ENCODE data around the gene MAX. TPM values are rescaled to one million over a fixed set of nuclear protein-coding genes. Genes with fewer than 3 reads are reported as not detected.

Gene MAX
- total RNA-seq, 1 donor from 2014 or later, result 83.5 TPM

- Mint-ChIP-seq H3K9me3 (ENCODE audit: unreplicated experiment) (no peaks in the 10 kb centered on the region), H3K27ac (ENCODE audit: unreplicated experiment) (no peak overlapping the region), H3K4me1 (ENCODE audit: low read depth, unreplicated experiment) (no peaks in the 10 kb centered on the region), H3K4me3 (ENCODE audit: unreplicated experiment) (no peak overlapping the region), H3K36me3 (ENCODE audit: unreplicated experiment) (peaks cover 8% of the 10 kb centered on the region), H3K27me3 (ENCODE audit: unreplicated experiment) (no peaks in the 10 kb centered on the region)
- DNase-seq, result no peak
- no peak for TF ChIP-seq CTCF (IDR thresholded peaks at IDR 0.05; ENCODE audit: partially characterized antibody, unreplicated experiment)
These were observed 29.4 kb downstream of the MAX start for GRCh38 chr14:65072937-65073336.

- H3K4me3 Mint-ChIP-seq (ENCODE audit: unreplicated experiment), result no peak overlapping the region
- no peak for DNase-seq
- H3K4me1 Mint-ChIP-seq (ENCODE audit: low read depth, unreplicated experiment), result no peaks in the 10 kb centered on the region
- no peaks in the 10 kb centered on the region for H3K9me3 Mint-ChIP-seq (ENCODE audit: unreplicated experiment)
- no peaks in the 10 kb centered on the region for H3K27me3 Mint-ChIP-seq (ENCODE audit: unreplicated experiment)
- peaks cover 8% of the 10 kb centered on the region for H3K36me3 Mint-ChIP-seq (ENCODE audit: unreplicated experiment)
- no peak overlapping the region for H3K27ac Mint-ChIP-seq (ENCODE audit: unreplicated experiment)
- TF ChIP-seq CTCF (IDR thresholded peaks at IDR 0.05; ENCODE audit: partially characterized antibody, unreplicated experiment), result no peak
These were observed 30.1 kb downstream of the MAX start for GRCh38 chr14:65072256-65072655.

- H3K4me3 Mint-ChIP-seq (ENCODE audit: unreplicated experiment), result no peak overlapping the region
- no peaks in the 10 kb centered on the region for H3K4me1 Mint-ChIP-seq (ENCODE audit: low read depth, unreplicated experiment)
- H3K27me3 Mint-ChIP-seq (ENCODE audit: unreplicated experiment), result no peaks in the 10 kb centered on the region
- no peak for DNase-seq
- no peak for TF ChIP-seq CTCF (IDR thresholded peaks at IDR 0.05; ENCODE audit: partially characterized antibody, unreplicated experiment)
- H3K9me3 Mint-ChIP-seq (ENCODE audit: unreplicated experiment), result no peaks in the 10 kb centered on the region
- no peak overlapping the region for H3K27ac Mint-ChIP-seq (ENCODE audit: unreplicated experiment)
- H3K36me3 Mint-ChIP-seq (ENCODE audit: unreplicated experiment), result peaks cover 8% of the 10 kb centered on the region
These were observed 30.8 kb downstream of the MAX start for GRCh38 chr14:65071544-65071943.

- Mint-ChIP-seq H3K9me3 (ENCODE audit: unreplicated experiment) (no peaks in the 10 kb centered on the region), H3K27ac (ENCODE audit: unreplicated experiment) (no peak overlapping the region), H3K4me3 (ENCODE audit: unreplicated experiment) (no peak overlapping the region), H3K36me3 (ENCODE audit: unreplicated experiment) (peaks cover 6% of the 10 kb centered on the region), H3K4me1 (ENCODE audit: low read depth, unreplicated experiment) (no peaks in the 10 kb centered on the region), H3K27me3 (ENCODE audit: unreplicated experiment) (no peaks in the 10 kb centered on the region)
- no peak for TF ChIP-seq CTCF (IDR thresholded peaks at IDR 0.05; ENCODE audit: partially characterized antibody, unreplicated experiment)
- DNase-seq, result no peak
These were observed 31.8 kb downstream of the MAX start for GRCh38 chr14:65070471-65070976.

GRCh38 chr14:65069874-65070413, 32.4 kb downstream of the MAX start:
- H3K9me3 Mint-ChIP-seq (ENCODE audit: unreplicated experiment), result no peaks in the 10 kb centered on the region
- H3K4me1 Mint-ChIP-seq (ENCODE audit: low read depth, unreplicated experiment), result no peaks in the 10 kb centered on the region
- DNase-seq, result no peak
- peaks cover 2% of the 10 kb centered on the region for H3K36me3 Mint-ChIP-seq (ENCODE audit: unreplicated experiment)
- H3K4me3 Mint-ChIP-seq (ENCODE audit: unreplicated experiment), result no peak overlapping the region
- TF ChIP-seq CTCF (IDR thresholded peaks at IDR 0.05; ENCODE audit: partially characterized antibody, unreplicated experiment), result no peak
- no peaks in the 10 kb centered on the region for H3K27me3 Mint-ChIP-seq (ENCODE audit: unreplicated experiment)
- H3K27ac Mint-ChIP-seq (ENCODE audit: unreplicated experiment), result no peak overlapping the region

Measured in glutamatergic neuron (in vitro differentiated cells).